ENCODE results near the gene NCK2. TPM values are rescaled to one million over a fixed set of nuclear protein-coding genes. Genes with fewer than 3 reads are reported as not detected.

NCK2 gene
- total RNA-seq, 1 experiment from 2014 or later = 49.2 TPM

GRCh38 chr2:105866216-105867185, 121.8 kb downstream of the NCK2 start:
- DNase-seq = no peak
- Histone ChIP-seq H2BK20ac (ENCODE audit: low read depth, low read length, poor library complexity, severe bottlenecking) (no peak overlapping the region), H3K79me1 (ENCODE audit: insufficient read depth, low read depth, low read length, poor library complexity, severe bottlenecking) (peaks cover 3% of the 10 kb centered on the region), H3K27me3 (ENCODE audit: insufficient read depth, low read length) (no peaks in the 10 kb centered on the region), H3T11ph (ENCODE audit: low read length) (no peak overlapping the region), H3K27ac (ENCODE audit: insufficient read length, low read depth, low read length) (no peak overlapping the region), H3K4me2 (ENCODE audit: insufficient read depth, insufficient read length, low read length) (no peak overlapping the region), H3K14ac (ENCODE audit: insufficient read depth, low read length) (no peak overlapping the region), H3K18ac (ENCODE audit: insufficient read length, low read depth, low read length) (no peak overlapping the region), H2AFZ (ENCODE audit: low read length) (no peak overlapping the region), H2BK12ac (ENCODE audit: insufficient read length, low read depth, low read length) (no peak overlapping the region), H4K5ac (ENCODE audit: insufficient read length, low read depth, low read length) (no peak overlapping the region), H3K4me1 (ENCODE audit: insufficient read depth, low read length) (no peaks in the 10 kb centered on the region; the same call in 1 of the 2 replicates), H3K4ac (ENCODE audit: low read depth, low read length) (no peak overlapping the region), H3K9me3 (ENCODE audit: control insufficient read depth, low read depth, low read length) (no peaks in the 10 kb centered on the region), H3K56ac (ENCODE audit: insufficient read length, low read depth, low read length) (no peak overlapping the region), H3K23me2 (ENCODE audit: insufficient read length, low read depth, low read length, poor library complexity, severe bottlenecking) (no peaks in the 10 kb centered on the region), H2BK15ac (ENCODE audit: low read depth, low read length) (no peak overlapping the region), H3K9ac (ENCODE audit: extremely low read depth, insufficient read length, low read length) (no peak overlapping the region), H4K91ac (ENCODE audit: insufficient read length, low read depth, low read length) (no peak overlapping the region), H4K20me1 (ENCODE audit: control insufficient read depth, insufficient read depth, insufficient read length) (no peaks in the 10 kb centered on the region), H4K8ac (replicated peaks; ENCODE audit: insufficient read length, low read depth, low read length) (no peak overlapping the region), H3K23ac (ENCODE audit: insufficient read length, low read depth, low read length) (no peak overlapping the region), H2AK5ac (ENCODE audit: insufficient read length, low read length) (no peak overlapping the region), H2BK120ac (ENCODE audit: low read depth, low read length, poor library complexity, severe bottlenecking) (no peak overlapping the region), H2BK5ac (ENCODE audit: insufficient read length, low read length) (no peak overlapping the region), H3K79me2 (ENCODE audit: insufficient read depth, low read length) (peaks cover 2% of the 10 kb centered on the region; the same call in 1 of the 2 replicates)
- Mint-ChIP-seq H3K27ac (peak overlapping the region in 1 of 3 experiments; percentile 22; a peak in 1 of 7 replicates), H3K27me3 (ENCODE audit: low read depth) (no peaks in the 10 kb centered on the region), H3K4me1 (peaks cover 34 to 40% of the 10 kb centered on the region in 2 experiments), H3K36me3 (ENCODE audit: insufficient read depth in 1 of 3, low read depth in 3 of 3) (peaks cover 0 to 4% (median 0%) of the 10 kb centered on the region in 3 experiments; a peak in 1 of 7 replicates), H3K9me3 (no peaks in the 10 kb centered on the region; a peak in 1 of 5 replicates), H3K4me3 (no peak overlapping the region)
- no CpG with 5 or more reads among the region's 13 CpGs for WGBS (ENCODE audit: extremely low coverage, insufficient read length, low lambda C conversion rate)
- no peak for TF ChIP-seq CTCF (conservative IDR thresholded peaks at IDR 0.05)
